Peyer's patch (tissue), 4 donors: ENCODE results near the gene ATP11C. TPM values are rescaled to one million over a fixed set of nuclear protein-coding genes. Genes with fewer than 3 reads are reported as not detected.

Source experiments
- DNase-seq, 3 donors: peaks; one replicate each; pipeline ENCODE4 v3.0.0-alpha.2; 2017 to 2019
- H3K27ac ChIP-seq, 4 donors: fragments of 200-600 bp; sonication (generic); one replicate each; pipeline ENCODE4 v1.5.1; 2016 to 2019
- H3K27me3 ChIP-seq, 2 donors: fragments of 200-600 bp; sonication (generic); one replicate each; pipeline ENCODE4 v1.5.1; 2019
- H3K36me3 ChIP-seq, 3 donors: fragments of 200-600 bp; sonication (generic); one replicate each; pipeline ENCODE4 v1.5.1; 2016 to 2019
- H3K4me1 ChIP-seq, 4 donors: fragments of 200-600 bp; sonication (generic); one replicate each; pipeline ENCODE4 v1.5.1; 2016 to 2019
- H3K4me3 ChIP-seq, 4 donors: fragments of 200-600 bp; sonication (generic); 1 replicate in 3 of 4; 2 replicates in 1 of 4; pipeline ENCODE4 v1.5.1; 2016 to 2019; ENCODE audit warnings: mild to moderate bottlenecking in 1 of 4
- H3K9me3 ChIP-seq, 4 donors: fragments of 200-600 bp; sonication (generic); one replicate each; pipeline ENCODE4 v1.5.1; 2016 to 2019; ENCODE audit warnings: mild to moderate bottlenecking in 1 of 4
- POLR2A ChIP-seq, 2 donors: fragments of 450-650 bp; IDR thresholded peaks; one replicate each; pipeline ENCODE4 v1.5.1; 2017; ENCODE audit warnings: antibody characterized with exemption in 2 of 2, mild to moderate bottlenecking in 2 of 2, moderate library complexity in 2 of 2
- total RNA-seq, 4 donors: library from RNA; depleted of rRNA; stranded (reverse); fragments of >200 nt; gene quantifications; one replicate each; pipeline ENCODE4 v1.1.0, GENCODE V29; 2016
- TF ChIP-seq, protein P1 (sequence below), 6 experiments: fragments of 450-650 bp in 4 of 6; fragments of 200-600 bp in 2 of 6; sonication (generic) in 1 of 6; IDR thresholded peaks; one replicate each; pipeline ENCODE4 v1.5.1; 2017 to 2019; ENCODE audit warnings: antibody characterized with exemption in 6 of 6, mild to moderate bottlenecking in 3 of 6, moderate library complexity in 1 of 6

ATP11C gene
- total RNA-seq, 4 donors from 2014 or later, result 8.9 to 46.2 (median 13.1) TPM

DNA sequence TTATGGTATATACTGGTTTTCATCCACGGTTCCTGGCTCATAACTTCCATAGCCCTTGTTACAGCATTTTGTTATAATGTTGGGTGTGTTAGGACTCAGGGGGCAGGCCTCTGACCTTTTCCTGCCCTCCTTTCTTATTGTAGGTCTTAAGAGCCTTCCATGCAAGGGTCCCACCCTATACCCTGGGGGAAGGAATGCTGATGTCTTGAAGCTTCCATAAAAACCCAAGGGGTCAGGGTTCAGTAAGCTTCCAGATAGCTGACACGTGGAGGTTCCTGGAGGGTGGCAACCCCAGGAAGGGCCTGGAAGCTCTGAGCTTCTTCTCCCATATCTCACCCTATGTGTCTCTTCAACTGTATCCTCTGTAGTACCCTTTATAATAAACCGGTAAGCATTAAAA is 29.6 kb downstream of the ATP11C start:
- Histone ChIP-seq H3K9me3 (no peaks in the 10 kb centered on the region), H3K4me1 (no peaks in the 10 kb centered on the region), H3K4me3 (no peak overlapping the region), H3K27me3 (no peaks in the 10 kb centered on the region), H3K36me3 (no peaks in the 10 kb centered on the region), H3K27ac (no peak overlapping the region)
- no peak for DNase-seq
- TF ChIP-seq POLR2A (IDR thresholded peaks at IDR 0.05), result no peak
- TF ChIP-seq, protein P1, sequence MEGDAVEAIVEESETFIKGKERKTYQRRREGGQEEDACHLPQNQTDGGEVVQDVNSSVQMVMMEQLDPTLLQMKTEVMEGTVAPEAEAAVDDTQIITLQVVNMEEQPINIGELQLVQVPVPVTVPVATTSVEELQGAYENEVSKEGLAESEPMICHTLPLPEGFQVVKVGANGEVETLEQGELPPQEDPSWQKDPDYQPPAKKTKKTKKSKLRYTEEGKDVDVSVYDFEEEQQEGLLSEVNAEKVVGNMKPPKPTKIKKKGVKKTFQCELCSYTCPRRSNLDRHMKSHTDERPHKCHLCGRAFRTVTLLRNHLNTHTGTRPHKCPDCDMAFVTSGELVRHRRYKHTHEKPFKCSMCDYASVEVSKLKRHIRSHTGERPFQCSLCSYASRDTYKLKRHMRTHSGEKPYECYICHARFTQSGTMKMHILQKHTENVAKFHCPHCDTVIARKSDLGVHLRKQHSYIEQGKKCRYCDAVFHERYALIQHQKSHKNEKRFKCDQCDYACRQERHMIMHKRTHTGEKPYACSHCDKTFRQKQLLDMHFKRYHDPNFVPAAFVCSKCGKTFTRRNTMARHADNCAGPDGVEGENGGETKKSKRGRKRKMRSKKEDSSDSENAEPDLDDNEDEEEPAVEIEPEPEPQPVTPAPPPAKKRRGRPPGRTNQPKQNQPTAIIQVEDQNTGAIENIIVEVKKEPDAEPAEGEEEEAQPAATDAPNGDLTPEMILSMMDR (IDR thresholded peaks at IDR 0.05), result no peak

DNA sequence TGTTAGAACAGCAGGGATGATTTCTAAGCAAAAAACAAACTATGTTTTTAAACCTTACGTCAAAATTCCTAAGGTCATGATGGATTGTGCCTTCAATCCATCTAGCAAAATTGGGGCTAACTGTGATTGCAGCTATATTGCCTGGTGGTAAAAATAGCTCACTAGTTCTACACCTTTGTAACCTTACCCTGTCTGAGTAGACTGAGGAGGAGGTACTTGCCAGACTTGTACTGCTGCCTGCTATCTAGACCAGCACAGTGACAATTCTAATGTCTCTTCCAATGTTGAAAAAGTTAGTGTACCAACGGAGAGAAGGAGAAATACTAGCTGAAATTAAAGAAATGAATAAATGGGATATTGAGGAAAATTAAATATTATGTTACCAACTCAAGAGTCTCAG is 30.3 kb downstream of the ATP11C start:
- TF ChIP-seq, protein P1 (IDR thresholded peaks at IDR 0.05), result no peak
- TF ChIP-seq POLR2A (IDR thresholded peaks at IDR 0.05), result no peak
- Histone ChIP-seq H3K36me3 (no peaks in the 10 kb centered on the region), H3K27me3 (no peaks in the 10 kb centered on the region), H3K9me3 (no peaks in the 10 kb centered on the region), H3K4me1 (no peaks in the 10 kb centered on the region), H3K4me3 (no peak overlapping the region), H3K27ac (no peak overlapping the region)
- DNase-seq, result no peak

DNA sequence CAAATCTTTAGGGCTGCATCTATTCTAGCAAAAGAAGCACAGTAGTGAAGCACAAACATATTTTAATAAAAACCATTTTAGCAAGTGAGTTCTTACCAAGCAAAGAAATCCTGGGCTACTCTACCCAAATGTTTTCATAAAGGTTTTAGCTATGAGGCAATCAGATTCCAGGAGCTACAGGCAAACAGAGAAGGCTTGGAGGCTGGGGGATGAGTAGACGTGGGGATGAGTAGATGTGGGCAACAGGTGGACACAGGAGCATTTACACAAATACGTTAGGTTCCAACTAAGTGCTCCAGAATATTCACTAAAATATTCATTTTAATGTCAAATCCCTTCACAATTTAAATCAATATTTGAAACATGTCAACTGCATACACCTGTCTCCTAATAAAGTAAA is 34.5 kb downstream of the ATP11C start:
- H3K27ac ChIP-seq, result no peak overlapping the region
- no peak for TF ChIP-seq POLR2A (IDR thresholded peaks at IDR 0.05)
- TF ChIP-seq, protein P1 (IDR thresholded peaks at IDR 0.05), result no peak

DNA sequence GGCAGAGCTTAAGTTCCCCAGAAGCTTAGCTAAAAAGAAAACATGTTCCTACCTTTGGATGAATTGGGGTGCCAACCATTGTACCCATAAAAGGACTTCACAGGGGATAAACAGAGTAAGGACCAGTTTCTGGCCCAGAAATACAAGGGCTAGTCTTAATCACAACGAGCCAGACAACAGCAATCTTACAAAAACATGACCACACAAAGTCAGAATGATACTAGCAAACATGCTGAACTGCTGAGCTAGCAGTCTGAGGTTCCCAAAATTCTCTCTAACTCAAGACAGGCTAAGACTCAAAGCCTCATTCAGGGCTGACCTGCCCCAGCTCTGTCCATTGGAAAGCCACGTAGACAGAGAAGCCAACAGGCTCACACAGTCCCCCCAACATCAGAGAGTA is 40.3 kb downstream of the ATP11C start:
- Histone ChIP-seq H3K4me1 (no peaks in the 10 kb centered on the region), H3K9me3 (no peaks in the 10 kb centered on the region), H3K27me3 (no peaks in the 10 kb centered on the region), H3K36me3 (no peaks in the 10 kb centered on the region), H3K4me3 (no peak overlapping the region), H3K27ac (no peak overlapping the region)
- TF ChIP-seq, protein P1 (IDR thresholded peaks at IDR 0.05), result no peak
- no peak for TF ChIP-seq POLR2A (IDR thresholded peaks at IDR 0.05)
- DNase-seq, result no peak

More for the DNA sequence above, 34.5 kb downstream of the ATP11C start:
- no peaks in the 10 kb centered on the region for H3K4me1 ChIP-seq
- no peaks in the 10 kb centered on the region for H3K27me3 ChIP-seq
- no peaks in the 10 kb centered on the region for H3K9me3 ChIP-seq
- H3K36me3 ChIP-seq, result no peaks in the 10 kb centered on the region
- DNase-seq, result no peak
- no peak overlapping the region for H3K4me3 ChIP-seq

DNA sequence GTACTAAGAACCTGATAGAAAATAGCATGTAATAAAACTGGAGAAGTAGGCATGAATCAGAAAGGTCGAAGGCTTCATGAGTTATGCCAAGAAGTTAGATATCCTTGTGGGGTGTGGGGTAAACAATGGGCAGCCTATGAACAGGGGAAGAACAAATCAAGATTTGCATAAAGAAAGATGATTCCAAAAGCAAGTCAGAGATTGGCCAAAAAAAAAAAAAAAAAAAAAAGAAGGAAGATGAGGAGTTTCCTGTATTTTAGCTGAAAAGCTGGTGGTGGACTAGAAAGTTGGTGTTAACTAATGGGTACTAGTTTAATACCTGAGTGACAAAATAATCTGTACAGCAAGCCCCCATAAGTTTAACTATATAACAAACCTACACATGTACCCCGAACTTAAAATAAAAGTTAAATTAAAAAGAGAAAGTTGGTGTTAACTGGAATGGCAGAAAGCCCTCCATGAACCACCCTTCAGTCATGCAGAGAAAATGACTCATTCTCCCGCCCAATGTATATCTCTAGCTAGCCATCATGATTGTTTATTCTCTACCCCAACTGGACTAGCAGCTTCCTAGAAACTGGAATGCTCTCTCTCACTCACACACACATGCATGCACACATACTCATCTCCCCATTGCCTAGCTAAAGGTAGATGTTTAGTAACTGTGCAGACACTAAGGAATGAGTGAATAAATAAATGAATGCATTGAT is 41.7 kb downstream of the ATP11C start:
- Histone ChIP-seq H3K4me1 (no peaks in the 10 kb centered on the region), H3K9me3 (no peaks in the 10 kb centered on the region), H3K27me3 (no peaks in the 10 kb centered on the region), H3K4me3 (no peak overlapping the region), H3K36me3 (no peaks in the 10 kb centered on the region), H3K27ac (no peak overlapping the region)
- no peak for TF ChIP-seq POLR2A (IDR thresholded peaks at IDR 0.05)
- TF ChIP-seq, protein P1 (IDR thresholded peaks at IDR 0.05), result no peak
- no peak for DNase-seq
